Measurements from ENCODE around the gene ARID1B.

Gene ARID1B

DNA sequence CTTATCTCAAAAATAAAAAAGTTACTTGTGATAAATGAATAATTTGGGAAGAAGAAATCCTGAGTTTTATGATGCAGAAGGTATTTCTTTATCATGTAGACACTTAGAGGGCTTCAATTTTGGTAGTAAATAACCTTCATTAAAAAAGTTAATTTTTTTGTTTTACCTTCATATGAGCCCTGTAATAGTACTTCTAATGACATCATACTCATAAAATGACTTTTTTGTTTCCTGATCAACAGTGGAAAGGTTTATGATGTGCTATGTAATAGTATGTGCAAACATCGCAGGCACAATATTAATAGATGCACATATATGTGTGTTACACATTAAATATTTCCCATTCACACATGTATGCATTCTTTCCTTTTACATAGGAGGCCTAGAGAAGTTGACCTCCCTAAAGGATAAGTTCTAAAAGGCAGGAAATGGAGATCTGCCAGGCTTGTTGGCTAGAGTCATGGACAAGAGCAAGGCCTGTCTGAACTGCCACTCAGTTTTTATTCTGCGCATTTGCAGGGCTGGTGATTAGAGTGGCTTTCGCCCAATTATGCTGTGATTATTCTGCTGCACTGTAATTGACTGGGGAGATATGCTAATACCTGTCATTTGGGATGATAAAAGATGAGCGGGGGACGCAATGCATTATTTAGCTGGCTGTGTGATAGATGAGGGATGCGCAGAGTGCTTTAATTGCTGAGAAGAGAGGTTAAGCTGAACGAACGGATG lies 273.5 kb downstream of the ARID1B start:
- Histone ChIP-seq H3K27ac (ENCODE audit: low read depth, low read length) (no peak overlapping the region), H3K79me2 (ENCODE audit: insufficient read depth, low read length) (peaks cover 10% of the 10 kb centered on the region), H3K9me3 (ENCODE audit: insufficient read depth, low read length) (no peaks in the 10 kb centered on the region), H4K20me1 (ENCODE audit: low read depth, low read length) (no peaks in the 10 kb centered on the region), H3K27me3 (ENCODE audit: low read length) (no peaks in the 10 kb centered on the region), H3K9ac (ENCODE audit: low read length) (no peak overlapping the region), H2AFZ (ENCODE audit: low read depth, low read length, severe bottlenecking) (no peak overlapping the region), H3K36me3 (ENCODE audit: low read length) (no peaks in the 10 kb centered on the region), H3K9me2 (replicated peaks; ENCODE audit: insufficient read depth, low read length) (no peaks in the 10 kb centered on the region), H3F3A (ENCODE audit: insufficient read depth) (0 out of 2 replicates have a peak, but pooled peaks cover 7% of the 10 kb centered on the region), H3K4me2 (ENCODE audit: low read depth, low read length, poor library complexity, severe bottlenecking) (no peak overlapping the region), H3K4me3 (ENCODE audit: insufficient read depth, low read length, poor library complexity, severe bottlenecking) (no peak overlapping the region)
- TF ChIP-seq, protein P1, sequence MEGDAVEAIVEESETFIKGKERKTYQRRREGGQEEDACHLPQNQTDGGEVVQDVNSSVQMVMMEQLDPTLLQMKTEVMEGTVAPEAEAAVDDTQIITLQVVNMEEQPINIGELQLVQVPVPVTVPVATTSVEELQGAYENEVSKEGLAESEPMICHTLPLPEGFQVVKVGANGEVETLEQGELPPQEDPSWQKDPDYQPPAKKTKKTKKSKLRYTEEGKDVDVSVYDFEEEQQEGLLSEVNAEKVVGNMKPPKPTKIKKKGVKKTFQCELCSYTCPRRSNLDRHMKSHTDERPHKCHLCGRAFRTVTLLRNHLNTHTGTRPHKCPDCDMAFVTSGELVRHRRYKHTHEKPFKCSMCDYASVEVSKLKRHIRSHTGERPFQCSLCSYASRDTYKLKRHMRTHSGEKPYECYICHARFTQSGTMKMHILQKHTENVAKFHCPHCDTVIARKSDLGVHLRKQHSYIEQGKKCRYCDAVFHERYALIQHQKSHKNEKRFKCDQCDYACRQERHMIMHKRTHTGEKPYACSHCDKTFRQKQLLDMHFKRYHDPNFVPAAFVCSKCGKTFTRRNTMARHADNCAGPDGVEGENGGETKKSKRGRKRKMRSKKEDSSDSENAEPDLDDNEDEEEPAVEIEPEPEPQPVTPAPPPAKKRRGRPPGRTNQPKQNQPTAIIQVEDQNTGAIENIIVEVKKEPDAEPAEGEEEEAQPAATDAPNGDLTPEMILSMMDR (IDR thresholded peaks at IDR 0.05; ENCODE audit: insufficient read depth, low read length, poor library complexity, severe bottlenecking), result no peak

GRCh38 chr6:157054531-157054979 lies 277.4 kb downstream of the ARID1B start:
- TF ChIP-seq EZH2phosphoT487 (conservative IDR thresholded peaks at IDR 0.05; ENCODE audit: low read length), result no peak
- TF ChIP-seq, protein P1 (IDR thresholded peaks at IDR 0.05; ENCODE audit: insufficient read depth, low read length, poor library complexity, severe bottlenecking), result no peak
- H3K4me2 ChIP-seq (ENCODE audit: low read depth, low read length, poor library complexity, severe bottlenecking), result no peak overlapping the region
- H3K79me2 ChIP-seq (ENCODE audit: insufficient read depth, low read length), result no peaks in the 10 kb centered on the region; the same call in 1 of the 2 replicates
- H2AFZ ChIP-seq (ENCODE audit: low read depth, low read length, severe bottlenecking), result no peak overlapping the region
- no peak overlapping the region for H3K4me3 ChIP-seq (ENCODE audit: insufficient read depth, low read length, poor library complexity, severe bottlenecking)
- H4K20me1 ChIP-seq (ENCODE audit: low read depth, low read length), result no peaks in the 10 kb centered on the region
- H3K27ac ChIP-seq (ENCODE audit: low read depth, low read length), result no peak overlapping the region
- H3K9me3 ChIP-seq (ENCODE audit: insufficient read depth, low read length), result no peaks in the 10 kb centered on the region
- H3F3A ChIP-seq (ENCODE audit: insufficient read depth), result no peaks in the 10 kb centered on the region
- H3K9ac ChIP-seq (ENCODE audit: low read length), result no peak overlapping the region
- H3K9me2 ChIP-seq (replicated peaks; ENCODE audit: insufficient read depth, low read length), result no peaks in the 10 kb centered on the region
- H3K27me3 ChIP-seq (ENCODE audit: low read length), result no peaks in the 10 kb centered on the region
- no peaks in the 10 kb centered on the region for H3K36me3 ChIP-seq (ENCODE audit: low read length)

GRCh38 chr6:157055863-157056262 lies 278.7 kb downstream of the ARID1B start:
- Histone ChIP-seq H3F3A (ENCODE audit: insufficient read depth) (no peaks in the 10 kb centered on the region), H3K27ac (ENCODE audit: low read depth, low read length) (no peak overlapping the region), H3K4me2 (ENCODE audit: low read depth, low read length, poor library complexity, severe bottlenecking) (no peak overlapping the region), H4K20me1 (ENCODE audit: low read depth, low read length) (no peaks in the 10 kb centered on the region), H3K9me2 (replicated peaks; ENCODE audit: insufficient read depth, low read length) (no peaks in the 10 kb centered on the region), H3K79me2 (ENCODE audit: insufficient read depth, low read length) (no peaks in the 10 kb centered on the region), H3K4me3 (ENCODE audit: insufficient read depth, low read length, poor library complexity, severe bottlenecking) (no peak overlapping the region), H3K27me3 (ENCODE audit: low read length) (no peaks in the 10 kb centered on the region), H3K36me3 (ENCODE audit: low read length) (no peaks in the 10 kb centered on the region), H3K9me3 (ENCODE audit: insufficient read depth, low read length) (no peaks in the 10 kb centered on the region), H2AFZ (ENCODE audit: low read depth, low read length, severe bottlenecking) (no peak overlapping the region), H3K9ac (ENCODE audit: low read length) (no peak overlapping the region)
- TF ChIP-seq EZH2phosphoT487 (conservative IDR thresholded peaks at IDR 0.05; ENCODE audit: low read length), result no peak
- TF ChIP-seq, protein P1 (IDR thresholded peaks at IDR 0.05; ENCODE audit: insufficient read depth, low read length, poor library complexity, severe bottlenecking), result no peak
